DND-41 (cell line): Measurements from ENCODE around the gene PTX3.

ENCODE experiments used
- ATAC-seq: fragments of 200-7000 bp; cut with Tn5 transposase; 3 replicates; pipeline ENCODE4 v1.9.1; 2021; ENCODE audit warnings: low read depth; ENCODE audit not compliant: insufficient read depth
- DNase-seq: peaks from one replicate; pipeline ENCODE4 v3.0.0-alpha.2; 2020
- H2AFZ ChIP-seq: 2 replicates; pipeline ENCODE4 v1.6.0; 2012; ENCODE audit warnings: low read depth, low read length
- H3K27ac ChIP-seq: 2 replicates; pipeline ENCODE4 v1.5.1; 2012; ENCODE audit warnings: low read length, inconsistent platforms
- H3K27me3 ChIP-seq: fragments of 200-600 bp; sonication (generic); 2 replicates; pipeline ENCODE4 v1.6.0; 2012; ENCODE audit warnings: low read length, mild to moderate bottlenecking, inconsistent platforms; ENCODE audit not compliant: insufficient read depth, poor library complexity
- H3K36me3 ChIP-seq: 2 replicates; pipeline ENCODE4 v1.5.1; 2012; ENCODE audit warnings: low read length, inconsistent platforms; ENCODE audit not compliant: insufficient read depth
- H3K4me1 ChIP-seq: 2 replicates; pipeline ENCODE4 v1.5.1; 2012; ENCODE audit warnings: mild to moderate bottlenecking, low read length; ENCODE audit not compliant: insufficient read depth
- H3K4me2 ChIP-seq: 2 replicates; pipeline ENCODE4 v1.6.0; 2012; ENCODE audit warnings: mild to moderate bottlenecking, moderate library complexity, low read length, inconsistent platforms; ENCODE audit not compliant: insufficient read depth
- H3K4me3 ChIP-seq, 2 experiments: fragments of 200-600 bp in 1 of 2; shearing (Covaris generic) in 1 of 2; 2 replicates each; pipeline ENCODE4 v1.5.1; 2012 to 2016; ENCODE audit warnings: inconsistent platforms in 2 of 2, low read length in 2 of 2, mild to moderate bottlenecking in 2 of 2, low read depth in 1 of 2, moderate library complexity in 1 of 2
- H3K79me2 ChIP-seq: 2 replicates; pipeline ENCODE4 v1.6.0; 2012; ENCODE audit warnings: low read length, inconsistent platforms; ENCODE audit not compliant: insufficient read depth
- H3K9ac ChIP-seq: 2 replicates; pipeline ENCODE4 v1.6.0; 2012; ENCODE audit warnings: low read depth, mild to moderate bottlenecking, inconsistent platforms, low read length, moderate library complexity
- H3K9me3 ChIP-seq: 2 replicates; pipeline ENCODE4 v1.5.1; 2012; ENCODE audit warnings: low read length, moderate library complexity, mild to moderate bottlenecking, inconsistent platforms; ENCODE audit not compliant: insufficient read depth, severe bottlenecking
- H4K20me1 ChIP-seq: 2 replicates; pipeline ENCODE4 v1.6.0; 2012; ENCODE audit warnings: low read length; ENCODE audit not compliant: insufficient read depth
- CTCF ChIP-seq: IDR thresholded peaks from 2 replicates; pipeline ENCODE4 v1.5.1; 2012; ENCODE audit warnings: borderline replicate concordance, low read length, moderate library complexity, mild to moderate bottlenecking; ENCODE audit not compliant: poor library complexity, severe bottlenecking; ENCODE audit errors: extremely low read depth
- EZH2 ChIP-seq: IDR thresholded peaks from 3 replicates; pipeline ENCODE4 v1.6.1; 2012; ENCODE audit warnings: borderline replicate concordance, low read depth, mild to moderate bottlenecking, moderate library complexity, low read length, inconsistent platforms; ENCODE audit not compliant: severe bottlenecking

The PTX3 gene

DNA sequence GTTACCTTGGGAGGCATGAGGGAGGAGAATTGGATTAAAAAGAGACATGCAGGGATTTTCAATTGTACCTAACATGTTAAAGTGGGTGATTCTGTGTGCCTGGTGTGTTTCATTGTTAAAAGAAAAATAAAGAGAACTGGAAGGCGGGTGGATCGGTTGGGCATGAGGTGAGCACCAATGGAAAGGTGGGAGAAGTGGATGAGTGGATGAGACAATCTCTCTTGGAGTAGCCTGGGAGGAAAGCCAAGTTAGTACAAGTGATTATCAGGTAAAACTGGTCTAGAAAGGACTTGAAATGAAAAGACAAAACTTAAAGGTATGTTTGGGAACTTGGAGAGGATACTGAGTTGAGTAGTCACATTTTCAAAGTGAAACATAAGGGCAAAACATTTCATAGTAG, 54.5 kb downstream of the PTX3 start:
- no peaks in the 10 kb centered on the region for H3K79me2 ChIP-seq
- H3K27me3 ChIP-seq, result no peaks in the 10 kb centered on the region
- no peak overlapping the region for H3K4me2 ChIP-seq

More for the DNA sequence above, 54.5 kb downstream of the PTX3 start:
- H3K27ac ChIP-seq, result no peak overlapping the region
- H3K4me1 ChIP-seq, result no peaks in the 10 kb centered on the region
- no peaks in the 10 kb centered on the region for H3K9me3 ChIP-seq
- H3K4me3 ChIP-seq, result no peak overlapping the region
- no peak for DNase-seq
- TF ChIP-seq EZH2 (no peak), CTCF (no peak)
- H3K9ac ChIP-seq, result no peak overlapping the region
- H2AFZ ChIP-seq, result no peak overlapping the region
- no peaks in the 10 kb centered on the region for H3K36me3 ChIP-seq
- no peaks in the 10 kb centered on the region for H4K20me1 ChIP-seq
- no peak for ATAC-seq
